Iris pigment epithelial cell (primary cell): ENCODE measurements around the gene ARHGEF10L.

Source experiments
- DNase-seq: peaks from one replicate; pipeline ENCODE4 v3.0.0-alpha.2; 2011; ENCODE audit warnings: low read depth

The ARHGEF10L gene

GRCh38 chr1:17594026-17594425, 54.5 kb downstream of the ARHGEF10L start:
- no peak for DNase-seq

- DNase-seq: no peak
Observed at GRCh38 chr1:17594690-17595601, 55.4 kb downstream of the ARHGEF10L start.

- DNase-seq: no peak
Observed at GRCh38 chr1:17595602-17595925, 56.1 kb downstream of the ARHGEF10L start.

- no peak for DNase-seq
Observed at GRCh38 chr1:17596186-17596585, 56.7 kb downstream of the ARHGEF10L start.

GRCh38 chr1:17596651-17597509, 57.4 kb downstream of the ARHGEF10L start:
- no peak for DNase-seq

- DNase-seq: no peak
Observed at GRCh38 chr1:17597651-17598050, 58.2 kb downstream of the ARHGEF10L start.

GRCh38 chr1:17598251-17598650, 58.8 kb downstream of the ARHGEF10L start:
- no peak for DNase-seq

- DNase-seq: no peak
Observed at GRCh38 chr1:17599291-17599953, 59.9 kb downstream of the ARHGEF10L start.

- DNase-seq: no peak
Observed at GRCh38 chr1:17599954-17600300, 60.4 kb downstream of the ARHGEF10L start.

GRCh38 chr1:17600321-17600720, 60.8 kb downstream of the ARHGEF10L start:
- DNase-seq: no peak

- DNase-seq: no peak
Observed at GRCh38 chr1:17601643-17602382, 62.3 kb downstream of the ARHGEF10L start.

GRCh38 chr1:17603091-17603841, 63.8 kb downstream of the ARHGEF10L start:
- DNase-seq: no peak

GRCh38 chr1:17605582-17606344, 66.3 kb downstream of the ARHGEF10L start:
- DNase-seq: peak; percentile 12

- peak; percentile 51 for DNase-seq
Observed at GRCh38 chr1:17606826-17607440, 67.4 kb downstream of the ARHGEF10L start.

GRCh38 chr1:17607644-17608581, 68.4 kb downstream of the ARHGEF10L start:
- no peak for DNase-seq

GRCh38 chr1:17609529-17609928, 70.0 kb downstream of the ARHGEF10L start:
- no peak for DNase-seq

GRCh38 chr1:17610085-17610484, 70.6 kb downstream of the ARHGEF10L start:
- DNase-seq: no peak

- no peak for DNase-seq
Observed at GRCh38 chr1:17610713-17611112, 71.2 kb downstream of the ARHGEF10L start.

GRCh38 chr1:17611991-17612390, 72.5 kb downstream of the ARHGEF10L start:
- DNase-seq: peak; percentile 54
